GM03348 (cell line): Measurements from ENCODE around the gene SELPLG.
A peak's percentile ranks its signal among the peaks of the same experiment; 100 is the strongest.
"Not testable (repeated sequence)": the region's sequence is repeated elsewhere in the genome, so short reads cannot be mapped to it uniquely, and the experiment has no call there.

ENCODE experiments used
- DNase-seq: peaks from one replicate; pipeline ENCODE4 v3.0.0; 2012; ENCODE audit warnings: low spot score

SELPLG gene

GRCh38 chr12:108604208-108604941 is 29.3 kb downstream of the SELPLG start:
- DNase-seq = no peak

GRCh38 chr12:108603743-108604142 is 30.0 kb downstream of the SELPLG start:
- no peak for DNase-seq

DNA sequence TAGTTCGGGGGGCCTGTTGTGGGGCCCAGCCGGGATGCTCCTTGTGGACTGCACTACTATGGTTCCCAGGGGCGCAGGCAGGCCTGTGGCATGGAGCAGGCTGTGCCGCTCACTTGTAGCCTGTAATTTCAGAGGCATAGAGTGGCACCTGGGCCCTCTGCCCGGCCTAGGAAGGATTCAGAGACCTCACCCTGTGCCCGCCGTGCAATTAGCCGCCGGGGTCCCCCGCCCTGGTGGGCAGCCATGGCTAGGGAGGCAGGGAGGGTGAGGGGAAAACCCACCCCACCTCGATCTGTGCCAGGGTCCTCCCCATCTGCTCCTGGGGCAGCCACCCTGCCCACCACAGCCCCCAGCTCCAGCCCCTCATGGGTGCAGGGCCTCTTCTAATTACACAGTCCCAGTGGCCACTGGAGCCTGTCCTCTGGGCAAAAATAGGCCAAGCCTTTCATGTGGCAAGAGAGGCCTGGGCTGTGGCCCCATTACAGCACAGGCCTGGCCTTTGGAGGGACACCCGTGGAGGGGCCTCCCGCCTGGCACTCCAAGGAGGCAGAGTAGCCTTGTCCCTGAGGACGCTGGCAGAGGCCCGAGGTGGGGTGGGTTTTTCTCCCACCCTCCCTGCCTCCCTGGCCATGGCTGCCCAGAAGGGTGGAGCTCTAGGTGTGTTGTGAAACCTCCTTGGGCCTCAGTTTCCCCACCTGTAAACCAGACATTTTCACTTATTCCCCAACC is 30.6 kb downstream of the SELPLG start:
- no peak for DNase-seq

GRCh38 chr12:108602209-108602705 is 31.4 kb downstream of the SELPLG start:
- no peak for DNase-seq

DNA sequence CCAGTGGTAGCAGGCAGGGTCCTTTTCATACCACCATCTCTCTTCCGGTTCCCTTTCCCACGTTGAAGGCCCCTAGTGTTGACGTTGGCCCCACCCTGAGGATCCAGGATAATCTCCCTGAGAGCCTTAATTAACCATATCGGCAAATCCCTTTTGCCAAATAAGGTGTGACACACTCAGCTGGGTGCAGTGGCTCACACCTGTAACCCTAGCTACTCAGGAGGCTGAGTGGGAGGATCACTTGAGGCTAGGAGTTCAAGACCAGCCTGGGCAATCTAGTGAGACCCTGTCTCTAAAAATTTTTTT is 33.0 kb downstream of the SELPLG start:
- no peak for DNase-seq

DNA sequence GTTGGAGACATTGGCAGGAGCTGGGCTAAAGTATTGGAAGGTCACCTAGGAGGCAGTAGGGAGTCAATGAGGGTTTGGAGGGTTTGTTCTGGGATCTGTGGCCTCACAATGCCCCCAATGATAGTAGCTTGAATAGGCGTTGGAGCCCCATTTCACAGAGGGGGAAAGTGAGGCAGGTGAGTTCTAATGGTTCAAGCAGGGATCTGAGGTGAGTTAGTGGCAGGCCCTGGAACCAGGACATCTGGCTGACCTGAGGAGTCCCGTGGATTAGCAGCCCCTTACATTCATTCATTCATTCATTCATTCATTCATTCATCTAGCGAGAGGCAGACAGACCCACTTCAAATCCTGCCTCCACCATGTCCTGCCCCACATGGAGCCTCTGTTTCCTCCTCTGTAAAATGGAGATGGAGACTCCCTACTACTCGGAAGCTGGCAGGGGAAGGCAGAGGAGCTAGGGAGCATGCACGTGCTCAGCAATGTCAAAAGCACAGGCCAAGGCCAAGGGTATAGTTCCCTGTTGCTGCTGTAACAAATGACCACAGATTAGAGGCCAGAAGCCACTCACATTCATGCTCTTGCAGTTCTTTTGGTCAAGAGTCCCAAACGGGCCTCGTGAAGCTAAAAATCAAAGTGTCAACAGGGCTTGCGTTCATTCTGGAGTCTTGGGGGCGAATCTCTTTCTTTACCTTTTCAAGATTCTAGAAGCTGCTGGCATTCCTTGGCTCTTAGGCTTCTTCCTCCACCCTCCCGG is 33.6 kb downstream of the SELPLG start:
- no peak for DNase-seq

- no peak for DNase-seq
These were observed 34.2 kb downstream of the SELPLG start for GRCh38 chr12:108599541-108599940.

- DNase-seq = no peak
These were observed 35.0 kb downstream of the SELPLG start for GRCh38 chr12:108598553-108599250.

DNA sequence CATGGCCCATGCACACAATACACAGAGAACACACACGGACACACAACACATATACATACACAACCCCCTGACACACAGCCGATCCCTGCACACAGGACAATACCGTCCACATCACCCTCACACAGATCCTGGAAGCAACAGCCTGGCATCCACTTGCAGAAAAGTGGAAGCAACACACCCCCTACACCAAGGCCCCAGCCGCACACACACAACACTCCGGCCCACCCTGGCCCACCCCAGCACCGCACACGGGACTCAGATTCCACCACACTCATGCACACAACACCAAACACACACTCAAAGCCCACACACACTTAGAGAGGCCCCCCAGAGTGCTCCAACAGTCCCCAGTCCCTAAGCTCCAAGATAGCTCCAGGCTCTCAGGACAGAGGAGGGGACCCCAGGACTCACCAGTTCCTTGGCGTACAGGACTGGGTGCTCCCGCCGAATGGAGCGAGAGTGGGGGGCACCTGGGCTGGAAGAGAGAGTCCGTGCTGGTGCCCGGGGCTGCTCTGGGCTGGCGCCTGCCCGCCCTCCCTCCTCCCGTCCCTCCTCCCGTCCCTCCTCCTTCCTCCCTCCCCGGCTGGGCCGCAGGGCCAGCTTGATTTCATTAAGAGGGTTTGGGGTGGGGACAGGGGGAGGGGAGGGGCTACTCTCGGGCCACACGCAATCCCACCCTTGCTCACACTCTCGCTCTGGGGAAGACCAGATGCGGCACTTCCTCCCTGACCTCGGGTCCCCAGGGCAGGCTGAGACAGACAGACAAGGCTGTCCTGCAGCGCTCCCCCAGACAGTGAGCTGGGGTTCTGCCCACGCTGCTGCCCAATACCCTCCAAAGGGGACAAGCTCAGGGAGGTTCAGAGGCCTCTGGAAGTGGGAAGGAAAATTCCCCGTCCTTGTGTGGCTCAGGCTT is 35.9 kb downstream of the SELPLG start, which contains the start of gene TMEM119:
TSS of gene TMEM119 (minus strand) at position 526 of the 913 bp plus-strand sequence. CDS start 5,701 bp downstream, outside the sequence.
- peak; percentile 91 for DNase-seq

DNA sequence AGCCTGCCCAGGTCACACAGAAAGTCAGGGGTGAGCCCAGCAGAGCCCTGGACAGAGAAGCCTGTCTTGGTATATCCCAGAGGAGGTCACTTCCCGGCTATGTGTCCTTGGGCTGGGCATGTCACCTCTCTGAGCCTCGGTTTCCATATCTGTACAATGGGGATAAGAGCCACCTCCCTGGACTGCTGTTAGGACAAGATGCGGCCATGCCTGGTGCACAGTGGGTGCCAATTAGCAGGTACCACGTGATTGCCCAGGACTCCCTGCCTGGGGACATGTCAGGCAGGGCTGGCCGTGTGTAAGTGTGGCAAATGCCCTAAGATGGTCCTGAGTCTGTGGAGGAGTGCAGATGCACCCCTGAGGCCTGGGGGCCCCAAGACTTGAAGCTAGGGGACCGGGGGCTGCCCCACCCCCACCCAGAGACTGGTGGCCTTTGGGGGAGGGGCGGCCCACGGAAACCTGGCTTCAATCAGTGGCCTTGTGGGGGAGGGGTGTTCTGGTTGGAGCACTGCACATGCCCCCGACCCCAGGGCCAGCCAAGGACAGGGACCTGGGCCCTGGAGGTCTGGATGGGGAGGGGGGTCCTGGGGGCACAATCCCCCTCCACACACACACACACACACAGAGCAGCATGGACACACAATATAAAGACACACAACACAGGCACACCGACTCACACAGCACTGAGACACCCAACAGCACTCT is 36.7 kb downstream of the SELPLG start:
- peak; percentile 47 for DNase-seq

DNA sequence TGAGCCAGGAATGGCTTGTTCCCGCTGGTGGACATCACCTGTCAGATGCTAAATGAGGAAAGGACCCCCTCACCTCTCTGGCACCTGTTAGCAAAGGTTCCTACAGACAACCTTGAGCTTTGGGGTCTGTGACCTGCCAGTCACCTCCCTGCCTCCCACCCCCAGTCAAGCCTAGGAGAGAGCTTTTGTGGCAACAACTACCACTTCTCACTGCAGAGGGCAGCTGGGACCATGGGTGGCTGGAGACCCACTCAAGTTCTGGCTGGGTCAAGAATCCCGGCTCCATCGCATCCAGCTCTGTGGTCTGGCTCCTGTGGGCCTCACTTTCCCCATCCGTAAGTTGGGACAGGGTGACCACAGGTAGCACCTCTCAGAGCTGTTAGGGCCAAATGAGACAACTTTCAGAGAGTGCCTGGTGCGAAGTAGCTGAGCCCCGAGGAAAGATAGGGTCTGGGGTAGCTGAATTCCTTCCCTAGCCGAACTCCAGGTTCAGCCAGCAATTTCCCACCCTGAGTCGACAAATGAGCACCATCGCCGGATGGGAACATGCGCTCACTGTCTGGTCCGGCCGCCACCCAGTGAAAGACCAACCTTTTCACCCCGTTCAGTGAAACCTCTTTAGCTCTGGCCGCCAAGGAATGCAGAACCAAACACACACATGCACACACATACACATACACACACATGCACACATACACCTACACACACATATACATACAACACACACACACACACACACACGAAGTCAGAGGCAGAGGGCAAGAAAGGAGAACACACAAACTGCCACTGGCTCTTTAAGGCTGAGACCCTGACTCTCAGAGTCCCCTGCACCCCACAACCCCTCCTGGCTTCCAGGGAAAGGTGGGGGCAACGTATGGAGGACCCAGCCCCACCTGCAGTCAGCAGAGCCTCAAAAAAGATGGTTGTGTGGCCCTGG is 37.7 kb downstream of the SELPLG start:
- DNase-seq = peak; percentile 48

- DNase-seq = no peak
These were observed 38.6 kb downstream of the SELPLG start for GRCh38 chr12:108594960-108595710.

DNA sequence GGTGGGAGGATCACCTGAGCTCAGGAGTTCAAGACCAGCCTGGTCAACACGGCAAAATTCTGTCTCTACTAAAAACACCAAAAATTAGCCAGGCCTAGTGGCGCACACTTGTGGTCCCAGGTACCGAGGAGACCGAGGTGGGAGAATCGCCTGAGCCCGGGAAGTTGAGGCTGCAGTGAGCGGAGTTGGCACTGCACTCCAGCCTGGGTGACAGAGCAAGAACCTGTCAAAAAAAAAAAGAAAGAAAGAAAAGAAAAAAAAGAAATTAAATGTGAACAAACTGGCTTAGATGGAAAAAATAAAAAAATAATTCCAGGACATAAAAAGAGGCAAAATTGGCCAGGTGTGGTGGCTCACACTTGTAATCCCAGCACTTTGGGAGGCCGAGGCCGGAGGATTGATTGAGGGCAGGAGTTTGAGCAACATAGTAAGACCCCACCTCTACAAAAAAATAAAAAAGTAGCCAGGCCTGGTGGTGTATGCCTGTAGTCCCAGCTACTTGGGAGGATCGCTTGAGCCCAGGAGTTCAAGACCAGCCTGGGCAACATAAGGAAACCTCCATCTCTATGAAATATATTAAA is 39.3 kb downstream of the SELPLG start:
- no peak for DNase-seq

GRCh38 chr12:108592033-108592909 is 41.4 kb downstream of the SELPLG start:
- no peak for DNase-seq

DNA sequence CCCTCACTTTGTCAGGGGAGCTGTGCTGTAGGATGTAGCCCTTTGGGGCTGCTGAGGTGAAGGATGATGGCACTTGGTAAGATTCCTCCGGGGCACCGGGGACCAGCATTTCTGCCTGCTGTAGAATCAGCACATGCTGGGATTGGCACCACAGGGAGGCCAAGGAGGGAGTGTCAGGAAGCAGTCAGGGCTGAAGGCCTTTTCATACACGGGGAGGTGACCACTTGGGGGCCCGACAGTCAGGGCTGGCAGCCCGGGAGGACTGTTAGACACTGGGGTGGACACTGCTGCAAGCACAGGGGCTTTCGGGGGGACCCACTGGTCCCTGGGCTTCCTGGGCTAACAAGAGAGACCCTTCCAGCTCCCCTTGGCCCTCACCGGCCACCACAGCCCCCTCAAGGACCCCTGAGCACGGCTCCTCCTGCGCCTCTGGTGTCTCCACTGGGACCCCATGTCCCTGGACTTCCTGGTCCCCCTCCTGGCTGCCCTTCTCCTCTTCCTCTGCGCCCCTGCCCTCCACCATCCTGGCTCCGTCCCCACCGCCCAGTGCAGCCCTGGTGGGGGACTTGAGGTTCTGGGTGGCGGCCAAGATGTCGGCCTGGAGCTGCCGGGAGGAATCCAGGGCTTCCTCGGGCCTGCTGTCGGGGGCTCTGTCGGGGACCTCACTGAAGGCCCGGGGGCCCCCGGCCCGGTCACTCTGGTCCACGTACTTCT is 42.3 kb downstream of the SELPLG start:
- DNase-seq = no peak

DNA sequence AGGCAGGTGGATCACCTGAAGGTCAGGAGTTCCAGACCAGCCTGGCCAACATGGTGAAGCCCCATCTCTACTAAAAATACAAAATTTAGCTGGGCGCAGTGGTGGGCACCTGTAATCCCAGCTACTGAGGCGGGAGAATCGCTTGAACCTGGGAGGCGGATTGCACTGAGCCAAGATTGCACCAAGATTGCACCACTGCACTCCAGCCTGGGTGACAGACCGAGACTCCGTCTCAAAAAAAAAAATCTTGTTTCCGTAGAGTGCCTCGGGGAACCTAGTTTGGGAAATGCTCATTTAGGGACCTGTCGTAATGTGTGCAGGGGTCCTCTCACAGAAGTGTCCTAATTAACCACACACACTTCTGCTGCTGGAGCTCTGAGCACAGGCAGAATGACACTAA is 43.2 kb downstream of the SELPLG start:
- not testable (repeated sequence) for DNase-seq
